K562 (cell line): ENCODE data around the gene TRIM4. TPM values are rescaled to one million over a fixed set of nuclear protein-coding genes. Genes with fewer than 3 reads are reported as not detected.

Experiments used
- BCOR ChIP-seq: fragments of 450-650 bp; IDR thresholded peaks from 2 replicates; pipeline ENCODE4 v1.6.1; 2016
- CXXC5 ChIP-seq: fragments of 250-450 bp; sonication (Bioruptor Pico); IDR thresholded peaks from 2 replicates; pipeline ENCODE4 v1.8.0; 2022; ENCODE audit warnings: inconsistent platforms, mild to moderate bottlenecking, moderate library complexity
- DPF2 ChIP-seq: fragments of 450-650 bp; IDR thresholded peaks from 2 replicates; pipeline ENCODE4 v1.6.1; 2016
- GATA2 ChIP-seq: sonication (generic); formaldehyde crosslinking; IDR thresholded peaks from 2 replicates; pipeline ENCODE4 v1.4.0; 2020; ENCODE audit warnings: mild to moderate bottlenecking, missing genetic modification reagents
- HMG20B ChIP-seq: fragments of 250-450 bp; sonication (Bioruptor Pico); IDR thresholded peaks from 2 replicates; pipeline ENCODE4 v1.5.0; 2021; ENCODE audit warnings: mild to moderate bottlenecking
- KDM1A ChIP-seq, 2 experiments: fragments of 450-650 bp; IDR thresholded peaks; 2 replicates each; pipeline ENCODE4 v1.6.1; 2016; ENCODE audit warnings: mild to moderate bottlenecking in 2 of 2
- MEIS2 ChIP-seq: fragments of 450-650 bp; IDR thresholded peaks from 2 replicates; pipeline ENCODE4 v1.6.1; 2014; ENCODE audit warnings: mild to moderate bottlenecking; ENCODE audit not compliant: partially characterized antibody
- NBN ChIP-seq: fragments of 450-650 bp; IDR thresholded peaks from 2 replicates; pipeline ENCODE4 v1.6.1; 2016; ENCODE audit warnings: low read depth, mild to moderate bottlenecking
- NFIC ChIP-seq: fragments of 450-650 bp; IDR thresholded peaks from 2 replicates; pipeline ENCODE4 v1.6.1; 2017; ENCODE audit warnings: mild to moderate bottlenecking, inconsistent platforms
- PBX2 ChIP-seq, 2 experiments: IDR thresholded peaks in 1 of 2; conservative IDR thresholded peaks in 1 of 2; 2 replicates each; pipeline ENCODE4 v1.6.1; 2016; ENCODE audit warnings: low read depth in 2 of 2, mild to moderate bottlenecking in 1 of 2, missing compliant biosample characterization in 1 of 2, missing genetic modification characterization in 1 of 2, moderate library complexity in 1 of 2
- PKNOX1 ChIP-seq: fragments of 450-650 bp; IDR thresholded peaks from 2 replicates; pipeline ENCODE4 v1.6.1; 2016
- PML ChIP-seq: IDR thresholded peaks from 2 replicates; pipeline ENCODE4 v1.6.1; 2012; ENCODE audit warnings: low read length, inconsistent platforms
- POLR2AphosphoS5 ChIP-seq: IDR thresholded peaks from 2 replicates; pipeline ENCODE4 v1.6.1; 2011; ENCODE audit warnings: mild to moderate bottlenecking, low read depth, low read length, moderate library complexity; ENCODE audit not compliant: control insufficient read depth, insufficient read depth
- SMAD1 ChIP-seq: fragments of 150-350 bp; IDR thresholded peaks from 2 replicates; pipeline ENCODE4 v1.6.1; 2014; ENCODE audit warnings: low read length, low read depth; ENCODE audit not compliant: partially characterized antibody
- SMAD4 ChIP-seq: fragments of 250-450 bp; sonication (Bioruptor Pico); conservative IDR thresholded peaks from 2 replicates; pipeline ENCODE4 v1.8.0; 2021; ENCODE audit warnings: inconsistent platforms, mild to moderate bottlenecking, moderate library complexity
- SMARCE1 ChIP-seq: fragments of 450-650 bp; IDR thresholded peaks from 2 replicates; pipeline ENCODE4 v1.7.1; 2016; ENCODE audit warnings: mild to moderate bottlenecking
- TCF3 ChIP-seq: sonication (generic); formaldehyde crosslinking; IDR thresholded peaks from 2 replicates; pipeline ENCODE4 v1.4.0; 2020; ENCODE audit warnings: mild to moderate bottlenecking, missing genetic modification reagents
- TEAD4 ChIP-seq, 2 experiments: sonication (generic) in 1 of 2; formaldehyde crosslinking in 1 of 2; IDR thresholded peaks; 2 replicates each; pipeline versions ENCODE4 v1.6.1 to v1.8.0; 2012 to 2022; ENCODE audit warnings: borderline replicate concordance in 1 of 2, inconsistent platforms in 1 of 2, low read length in 1 of 2, mild to moderate bottlenecking in 1 of 2, missing genetic modification reagents in 1 of 2
- TRIM24 ChIP-seq, 2 experiments: fragments of 450-650 bp; IDR thresholded peaks; 2 replicates each; pipeline ENCODE4 v1.6.1; 2016
- ZNF277 ChIP-seq: fragments of 250-450 bp; sonication (Bioruptor Pico); IDR thresholded peaks from 2 replicates; pipeline ENCODE4 v1.8.0; 2022; ENCODE audit warnings: inconsistent platforms, mild to moderate bottlenecking, moderate library complexity, borderline replicate concordance
- ZNF639 ChIP-seq, 2 experiments: fragments of 200-800 bp in 1 of 2; sonication (Bioruptor generic) in 1 of 2; sonication (generic) in 1 of 2; formaldehyde crosslinking in 1 of 2; IDR thresholded peaks in 1 of 2; conservative IDR thresholded peaks in 1 of 2; 2 replicates each; pipeline versions ENCODE4 v1.5.0 to v1.6.1; 2016 to 2020; ENCODE audit warnings: missing compliant biosample characterization in 1 of 2, missing genetic modification characterization in 1 of 2, missing genetic modification reagents in 1 of 2
- ZNF644 ChIP-seq: fragments of 200-800 bp; sonication (Bioruptor generic); IDR thresholded peaks from 2 replicates; pipeline ENCODE4 v1.6.1; 2016; ENCODE audit warnings: low read depth, missing genetic modification characterization, missing compliant biosample characterization
- ZNF778 ChIP-seq: fragments of 450-650 bp; formaldehyde crosslinking; IDR thresholded peaks from 2 replicates; pipeline ENCODE4 v1.4.0; 2020; ENCODE audit warnings: mild to moderate bottlenecking, moderate library complexity
- polyA plus RNA-seq, 8 experiments: library from polyadenylated mRNA; depleted of rRNA in 4 of 8; stranded (reverse) in 5 of 8; unstranded in 3 of 8; fragments of >200 nt; fragmentation: Nextera tagmentation in 2 of 8; fragmentation: Illumina TruSeq in 1 of 8; extraction: Ambion mirVana in 2 of 8; extraction: Trizol in 1 of 8; gene quantifications; 2 replicates each; pipeline versions ENCODE4 v1.2.1 to v1.2.3, GENCODE V29; 2011 to 2014; ENCODE audit warnings: inconsistent platforms in 1 of 8, missing spikeins in 1 of 8
- total RNA-seq, 7 experiments: library from RNA; depleted of rRNA in 6 of 7; stranded (reverse); fragments of >200 nt in 6 of 7; fragmentation: Illumina TruSeq in 2 of 7; extraction: Trizol in 2 of 7; gene quantifications; 2 replicates each; pipeline versions ENCODE4 v1.2.1 to v1.2.3, GENCODE V29; 2011 to 2021; ENCODE audit warnings: low replicate concordance in 1 of 7

Gene TRIM4
- total and polyA plus RNA-seq, 9 of the 15 experiments (the other 6 are each of a cell fraction or from before 2014, with no cell fraction given) = 6.2 to 28.3 (median 22.4) TPM

GRCh38 chr7:99881370-99881769 is 38.0 kb downstream of the TRIM4 start (continued):
- peak; percentile 36; the same call in 1 of the 2 replicates for TF ChIP-seq POLR2AphosphoS5
- peak; percentile 89 for TF ChIP-seq ZNF644
- 0 out of 2 replicates have a peak, but pooled peaks have one; percentile 26 for TF ChIP-seq BCOR
- peak; percentile 52; the same call in 1 of the 2 replicates for TF ChIP-seq DPF2
- TF ChIP-seq TEAD4 (IDR thresholded peaks at IDR 0.05; ENCODE audit: low read length) = peak; percentile 86
- no peak for TF ChIP-seq TEAD4 (CRISPR knock-in tag; IDR thresholded peaks at IDR 0.05; ENCODE audit: borderline replicate concordance)
- no peak for TF ChIP-seq HMG20B (CRISPR knock-in tag)
- TF ChIP-seq TCF3 (CRISPR knock-in tag) = peak; percentile 63
- TF ChIP-seq PML = peak; percentile 74; the same call in 1 of the 2 replicates
- TF ChIP-seq NFIC = peak; percentile 64
- TF ChIP-seq MEIS2 = peak; percentile 97
- peak; percentile 25; the same call in 1 of the 2 replicates for TF ChIP-seq NBN
- TF ChIP-seq TRIM24 (IDR thresholded peaks at IDR 0.05) = peak in 1 of 2 experiments; percentile 55; a peak in 1 of 4 replicates
- peak; percentile 40; the same call in 1 of the 2 replicates for TF ChIP-seq CXXC5 (CRISPR knock-in tag)
- peak; percentile 50 for TF ChIP-seq PKNOX1
- TF ChIP-seq ZNF277 (CRISPR knock-in tag) = no peak
- TF ChIP-seq ZNF778 (CRISPR knock-in tag) = no peak
- TF ChIP-seq SMAD1 = no peak
- TF ChIP-seq GATA2 = peak; percentile 43; the same call in 1 of the 2 replicates
- peak; percentile 30; the same call in 1 of the 2 replicates for TF ChIP-seq SMAD4
- peak; percentile 93 to 95 for TF ChIP-seq KDM1A (IDR thresholded peaks at IDR 0.05)
- peak; percentile 41; the same call in 1 of the 2 replicates for TF ChIP-seq SMARCE1
- TF ChIP-seq PBX2 (CRISPR knock-in tag; IDR thresholded peaks at IDR 0.05; ENCODE audit: low read depth) = no peak
- TF ChIP-seq PBX2 (tag; conservative IDR thresholded peaks at IDR 0.05; ENCODE audit: low read depth) = peak; percentile 90
- 0 out of 4 replicates have a peak, but pooled peaks of 1 of the 2 experiments have one; percentile 37 for TF ChIP-seq ZNF639 (CRISPR knock-in tag; conservative IDR thresholded peaks at IDR 0.05 in 1 of 2, IDR thresholded peaks at IDR 0.05 in 1 of 2)
